Suprapubic skin (tissue), 4 donors: Measurements from ENCODE around the gene HOXD3.

Source experiments
- CTCF ChIP-seq, 2 donors: fragments of 200-600 bp in 1 of 2; fragments of 450-650 bp in 1 of 2; sonication (generic) in 1 of 2; IDR thresholded peaks; one replicate each; pipeline ENCODE4 v1.5.1; 2016 to 2019; ENCODE audit warnings: antibody characterized with exemption in 2 of 2, mild to moderate bottlenecking in 1 of 2, moderate library complexity in 1 of 2
- EP300 ChIP-seq: sonication (generic); formaldehyde crosslinking; IDR thresholded peaks from one replicate; pipeline ENCODE4 v1.6.1; 2017; ENCODE audit warnings: antibody characterized with exemption
- POLR2A ChIP-seq, 2 donors: fragments of 450-650 bp; IDR thresholded peaks; one replicate each; pipeline ENCODE4 v1.6.1; 2017; ENCODE audit warnings: antibody characterized with exemption in 2 of 2, mild to moderate bottlenecking in 2 of 2, moderate library complexity in 2 of 2
- POLR2AphosphoS5 ChIP-seq, 3 donors: sonication (generic); formaldehyde crosslinking; IDR thresholded peaks; one replicate each; pipeline ENCODE4 v1.6.1; 2017; ENCODE audit warnings: antibody characterized with exemption in 3 of 3

GRCh38 chr2:176172007-176172894, 15.1 kb downstream of the HOXD3 start:
- TF ChIP-seq CTCF (IDR thresholded peaks at IDR 0.05) (no peak), POLR2AphosphoS5 (IDR thresholded peaks at IDR 0.05) (no peak), EP300 (no peak), POLR2A (IDR thresholded peaks at IDR 0.05) (no peak)
